ENCODE results near the gene CD52.
"Not testable (repeated sequence)": the region's sequence is repeated elsewhere in the genome, so short reads cannot be mapped to it uniquely, and the experiment has no call there.

DNA sequence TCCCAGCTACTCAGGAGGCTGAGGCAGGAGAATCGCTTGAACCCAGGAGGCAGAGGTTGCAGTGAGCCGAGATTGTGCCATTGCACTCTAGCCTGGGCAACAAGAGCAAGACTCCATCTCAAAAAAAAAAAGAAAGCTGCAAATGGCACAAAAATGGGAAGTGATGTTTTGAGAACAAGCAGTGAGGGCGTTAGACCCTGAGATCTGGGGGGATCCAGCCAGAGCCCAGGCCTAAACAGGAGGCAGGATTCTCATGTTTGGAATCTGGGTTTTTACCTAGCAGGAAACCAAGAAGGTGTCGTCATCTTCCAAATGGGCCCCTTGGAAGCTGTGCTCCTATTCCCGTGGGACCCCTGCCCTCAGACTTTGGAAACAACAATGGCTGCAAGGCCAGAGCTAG is 25.0 kb upstream of the CD52 start:
- TF ChIP-seq, protein P1, sequence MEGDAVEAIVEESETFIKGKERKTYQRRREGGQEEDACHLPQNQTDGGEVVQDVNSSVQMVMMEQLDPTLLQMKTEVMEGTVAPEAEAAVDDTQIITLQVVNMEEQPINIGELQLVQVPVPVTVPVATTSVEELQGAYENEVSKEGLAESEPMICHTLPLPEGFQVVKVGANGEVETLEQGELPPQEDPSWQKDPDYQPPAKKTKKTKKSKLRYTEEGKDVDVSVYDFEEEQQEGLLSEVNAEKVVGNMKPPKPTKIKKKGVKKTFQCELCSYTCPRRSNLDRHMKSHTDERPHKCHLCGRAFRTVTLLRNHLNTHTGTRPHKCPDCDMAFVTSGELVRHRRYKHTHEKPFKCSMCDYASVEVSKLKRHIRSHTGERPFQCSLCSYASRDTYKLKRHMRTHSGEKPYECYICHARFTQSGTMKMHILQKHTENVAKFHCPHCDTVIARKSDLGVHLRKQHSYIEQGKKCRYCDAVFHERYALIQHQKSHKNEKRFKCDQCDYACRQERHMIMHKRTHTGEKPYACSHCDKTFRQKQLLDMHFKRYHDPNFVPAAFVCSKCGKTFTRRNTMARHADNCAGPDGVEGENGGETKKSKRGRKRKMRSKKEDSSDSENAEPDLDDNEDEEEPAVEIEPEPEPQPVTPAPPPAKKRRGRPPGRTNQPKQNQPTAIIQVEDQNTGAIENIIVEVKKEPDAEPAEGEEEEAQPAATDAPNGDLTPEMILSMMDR (conservative IDR thresholded peaks at IDR 0.05; ENCODE audit: low read depth, low read length) = not testable (repeated sequence)
- not testable (repeated sequence) for TF ChIP-seq EZH2 (IDR thresholded peaks at IDR 0.05; ENCODE audit: borderline replicate concordance, low read depth, low read length, poor library complexity, severe bottlenecking)

All from A673 (cell line).